Measurements from ENCODE around the gene FLCN.

FLCN gene

DNA sequence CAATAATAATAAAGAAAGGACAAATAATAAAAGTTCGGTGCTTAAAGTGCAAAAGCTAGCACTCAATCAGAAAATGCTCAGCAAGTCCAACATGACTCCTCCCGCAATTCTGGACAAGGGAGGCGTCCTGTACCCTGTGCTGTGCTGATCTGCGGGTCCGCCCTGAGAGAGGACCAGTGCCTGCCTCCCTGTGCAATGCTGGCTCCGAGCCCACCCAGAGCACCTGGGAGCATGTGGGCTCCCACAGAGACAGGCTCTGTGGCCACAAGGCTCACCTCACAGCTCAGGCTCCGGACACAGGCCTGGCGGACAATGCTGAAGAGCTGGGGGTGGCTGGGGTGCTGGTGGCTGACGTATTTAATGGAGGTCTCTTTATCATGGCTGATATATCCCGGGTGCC lies 11.1 kb downstream of the FLCN start:
- TF ChIP-seq, protein P1, sequence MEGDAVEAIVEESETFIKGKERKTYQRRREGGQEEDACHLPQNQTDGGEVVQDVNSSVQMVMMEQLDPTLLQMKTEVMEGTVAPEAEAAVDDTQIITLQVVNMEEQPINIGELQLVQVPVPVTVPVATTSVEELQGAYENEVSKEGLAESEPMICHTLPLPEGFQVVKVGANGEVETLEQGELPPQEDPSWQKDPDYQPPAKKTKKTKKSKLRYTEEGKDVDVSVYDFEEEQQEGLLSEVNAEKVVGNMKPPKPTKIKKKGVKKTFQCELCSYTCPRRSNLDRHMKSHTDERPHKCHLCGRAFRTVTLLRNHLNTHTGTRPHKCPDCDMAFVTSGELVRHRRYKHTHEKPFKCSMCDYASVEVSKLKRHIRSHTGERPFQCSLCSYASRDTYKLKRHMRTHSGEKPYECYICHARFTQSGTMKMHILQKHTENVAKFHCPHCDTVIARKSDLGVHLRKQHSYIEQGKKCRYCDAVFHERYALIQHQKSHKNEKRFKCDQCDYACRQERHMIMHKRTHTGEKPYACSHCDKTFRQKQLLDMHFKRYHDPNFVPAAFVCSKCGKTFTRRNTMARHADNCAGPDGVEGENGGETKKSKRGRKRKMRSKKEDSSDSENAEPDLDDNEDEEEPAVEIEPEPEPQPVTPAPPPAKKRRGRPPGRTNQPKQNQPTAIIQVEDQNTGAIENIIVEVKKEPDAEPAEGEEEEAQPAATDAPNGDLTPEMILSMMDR (conservative IDR thresholded peaks at IDR 0.05): no peak
- TF ChIP-seq ZFX (IDR thresholded peaks at IDR 0.05): no peak
- H3K27ac ChIP-seq: no peak overlapping the region

- TF ChIP-seq ZFX (IDR thresholded peaks at IDR 0.05): no peak
- TF ChIP-seq, protein P1 (conservative IDR thresholded peaks at IDR 0.05): no peak
- no peak overlapping the region for H3K27ac ChIP-seq
Observed at GRCh38 chr17:17224137-17224536, 12.8 kb downstream of the FLCN start.

GRCh38 chr17:17223736-17224135 lies 13.2 kb downstream of the FLCN start:
- H3K27ac ChIP-seq: no peak overlapping the region

DNA sequence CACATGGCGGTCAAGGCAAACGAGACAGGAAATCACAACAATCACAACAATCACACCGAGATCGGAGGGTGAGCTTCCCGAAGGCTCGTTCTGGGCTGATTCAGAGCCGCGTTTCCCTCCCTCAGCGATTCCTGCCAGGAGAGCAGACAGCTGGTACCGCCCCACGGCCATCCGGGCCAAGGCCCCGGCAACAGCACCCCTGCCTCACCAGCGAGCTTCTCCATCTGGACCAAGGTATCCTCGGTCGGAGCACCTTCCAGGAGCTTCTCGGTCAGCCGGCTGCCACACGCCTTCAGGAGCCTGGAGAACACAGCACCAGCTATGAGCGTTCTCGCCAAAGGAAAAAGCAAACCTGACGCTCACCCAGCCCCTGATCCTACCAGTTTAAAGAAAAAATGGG lies 15.6 kb downstream of the FLCN start:
- TF ChIP-seq, protein P1 (conservative IDR thresholded peaks at IDR 0.05): no peak
- TF ChIP-seq ZFX (IDR thresholded peaks at IDR 0.05): no peak

More at GRCh38 chr17:17223736-17224135, 13.2 kb downstream of the FLCN start:
- TF ChIP-seq, protein P1 (conservative IDR thresholded peaks at IDR 0.05): no peak
- no peak for TF ChIP-seq ZFX (IDR thresholded peaks at IDR 0.05)

DNA sequence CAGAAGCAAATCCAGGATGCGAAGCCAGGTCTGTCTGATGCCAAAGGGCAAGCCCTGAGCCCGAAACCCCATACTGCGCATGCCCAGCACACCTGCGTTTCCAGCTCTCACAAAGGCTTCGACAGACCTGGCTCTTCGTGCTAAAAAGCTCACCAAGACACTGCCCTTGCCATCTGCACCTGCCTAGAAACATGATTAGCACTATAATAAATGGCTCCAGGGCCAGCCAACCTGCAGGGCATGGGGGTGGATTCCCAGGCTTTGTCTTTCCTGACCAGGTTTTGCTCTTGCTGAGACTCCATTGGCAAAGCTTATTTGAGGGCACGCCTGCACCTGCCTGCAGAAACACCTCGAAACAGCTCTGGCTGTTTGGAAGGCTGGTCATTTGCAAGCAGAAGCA lies 16.4 kb downstream of the FLCN start:
- H3K27ac ChIP-seq: no peak overlapping the region
- TF ChIP-seq ZFX (IDR thresholded peaks at IDR 0.05): no peak
- TF ChIP-seq, protein P1 (conservative IDR thresholded peaks at IDR 0.05): no peak

More for the DNA sequence above, 15.6 kb downstream of the FLCN start:
- no peak overlapping the region for H3K27ac ChIP-seq

DNA sequence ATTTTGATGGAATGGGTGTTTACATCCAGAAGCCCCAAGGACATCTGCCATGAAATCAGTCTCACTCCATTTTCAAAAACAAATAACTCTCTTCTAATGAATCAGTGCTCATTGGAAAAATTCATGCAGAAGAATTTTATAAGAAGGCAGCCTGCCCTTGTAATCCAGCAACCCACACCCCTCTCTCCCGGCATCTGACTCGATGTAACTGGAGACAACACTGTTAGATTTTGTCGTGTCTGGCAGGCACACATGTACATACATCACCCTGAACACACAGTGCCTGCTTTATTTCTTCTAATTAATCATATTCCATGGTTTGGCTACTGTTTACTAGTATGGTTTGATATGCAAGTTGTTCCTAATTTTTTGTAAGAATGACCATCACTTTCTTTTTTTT lies 19.0 kb downstream of the FLCN start:
- no peak overlapping the region for H3K27ac ChIP-seq
- no peak for TF ChIP-seq ZFX (IDR thresholded peaks at IDR 0.05)
- TF ChIP-seq, protein P1 (conservative IDR thresholded peaks at IDR 0.05): no peak

GRCh38 chr17:17216776-17217175 lies 20.2 kb downstream of the FLCN start:
- no peak for TF ChIP-seq ZFX (IDR thresholded peaks at IDR 0.05)
- TF ChIP-seq, protein P1 (conservative IDR thresholded peaks at IDR 0.05): no peak; the same call in 1 of the 2 replicates
- no peak overlapping the region for H3K27ac ChIP-seq
